Lower leg skin (tissue), 3 donors: Measurements from ENCODE around the gene PAQR8.

ENCODE experiments used
- POLR2A ChIP-seq, 2 donors: fragments of 450-650 bp; IDR thresholded peaks; one replicate each; pipeline ENCODE4 v1.6.1; 2016 to 2017; ENCODE audit warnings: antibody characterized with exemption in 2 of 2, mild to moderate bottlenecking in 1 of 2, moderate library complexity in 1 of 2
- TF ChIP-seq, protein P1 (sequence below), 3 donors: fragments of 450-650 bp; IDR thresholded peaks; one replicate each; pipeline ENCODE4 v1.5.1; 2016; ENCODE audit warnings: antibody characterized with exemption in 3 of 3, mild to moderate bottlenecking in 3 of 3, moderate library complexity in 2 of 3

DNA sequence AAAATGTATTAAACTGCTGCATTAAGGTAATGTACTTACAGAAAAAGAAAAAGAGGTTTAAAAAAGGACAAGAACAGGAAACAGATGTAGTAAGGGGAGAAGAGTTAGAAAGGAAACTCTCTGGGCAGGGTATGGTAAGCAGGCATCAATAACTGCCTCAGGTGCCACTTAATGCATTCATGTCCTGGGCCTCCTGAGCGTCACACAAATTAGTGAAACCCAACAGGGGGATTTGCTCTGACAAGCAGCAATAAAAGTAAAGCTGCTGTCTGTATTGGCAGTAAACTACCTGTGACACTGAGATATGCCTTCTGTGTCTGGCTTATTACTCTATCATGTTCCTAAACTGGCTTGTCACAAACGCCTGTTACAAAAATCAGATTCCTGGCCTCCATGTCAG is 56.7 kb downstream of the PAQR8 start:
- TF ChIP-seq POLR2A (IDR thresholded peaks at IDR 0.05), result no peak
- TF ChIP-seq, protein P1, sequence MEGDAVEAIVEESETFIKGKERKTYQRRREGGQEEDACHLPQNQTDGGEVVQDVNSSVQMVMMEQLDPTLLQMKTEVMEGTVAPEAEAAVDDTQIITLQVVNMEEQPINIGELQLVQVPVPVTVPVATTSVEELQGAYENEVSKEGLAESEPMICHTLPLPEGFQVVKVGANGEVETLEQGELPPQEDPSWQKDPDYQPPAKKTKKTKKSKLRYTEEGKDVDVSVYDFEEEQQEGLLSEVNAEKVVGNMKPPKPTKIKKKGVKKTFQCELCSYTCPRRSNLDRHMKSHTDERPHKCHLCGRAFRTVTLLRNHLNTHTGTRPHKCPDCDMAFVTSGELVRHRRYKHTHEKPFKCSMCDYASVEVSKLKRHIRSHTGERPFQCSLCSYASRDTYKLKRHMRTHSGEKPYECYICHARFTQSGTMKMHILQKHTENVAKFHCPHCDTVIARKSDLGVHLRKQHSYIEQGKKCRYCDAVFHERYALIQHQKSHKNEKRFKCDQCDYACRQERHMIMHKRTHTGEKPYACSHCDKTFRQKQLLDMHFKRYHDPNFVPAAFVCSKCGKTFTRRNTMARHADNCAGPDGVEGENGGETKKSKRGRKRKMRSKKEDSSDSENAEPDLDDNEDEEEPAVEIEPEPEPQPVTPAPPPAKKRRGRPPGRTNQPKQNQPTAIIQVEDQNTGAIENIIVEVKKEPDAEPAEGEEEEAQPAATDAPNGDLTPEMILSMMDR (IDR thresholded peaks at IDR 0.05), result no peak
